Measurements from ENCODE around the gene UACA.
"Not testable (repeated sequence)": the region's sequence is repeated elsewhere in the genome, so short reads cannot be mapped to it uniquely, and the experiment has no call there.

Gene UACA

DNA sequence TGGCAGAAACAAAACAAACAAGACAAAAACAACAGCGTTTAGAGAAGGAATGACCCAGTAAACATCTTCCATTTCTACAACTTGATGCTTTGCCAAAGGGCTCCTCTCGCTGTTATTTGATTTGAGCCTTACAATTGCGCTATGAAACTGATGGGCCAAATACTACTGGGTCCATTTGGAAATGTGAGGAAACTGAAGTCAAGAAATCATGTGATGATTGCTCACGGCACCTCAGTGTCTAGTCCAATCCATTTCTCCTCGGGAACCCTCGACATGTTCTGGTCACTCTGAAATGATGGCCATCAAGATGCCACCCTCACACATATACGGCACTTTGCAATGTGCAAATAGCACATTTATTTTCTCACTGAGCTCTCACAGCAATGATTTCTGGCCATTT lies 136.0 kb downstream of the UACA start:
- no peak for DNase-seq (ENCODE audit: low read depth, low spot score)

GRCh38 chr15:70625438-70625837 lies 137.9 kb downstream of the UACA start:
- DNase-seq (ENCODE audit: low read depth, low spot score), result no peak

DNA sequence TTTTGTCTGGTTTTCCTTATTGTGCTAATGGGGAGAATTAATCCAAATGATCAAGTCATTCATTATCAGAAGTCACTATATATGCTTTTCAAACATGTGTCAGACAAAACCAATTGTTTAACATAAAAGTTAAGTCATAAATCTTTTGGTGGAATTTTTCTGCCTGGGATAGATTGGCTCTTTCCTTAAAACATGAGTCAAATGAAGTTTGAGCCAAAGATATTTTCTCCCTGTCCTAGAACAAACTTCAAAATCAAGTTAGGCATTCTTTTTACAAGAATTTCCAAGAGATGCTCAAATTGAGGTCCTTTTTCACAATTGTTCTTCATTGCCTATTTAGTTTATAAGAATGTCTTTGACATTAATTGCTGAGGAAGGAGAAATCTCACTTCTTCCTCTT lies 138.3 kb downstream of the UACA start:
- no peak for DNase-seq (ENCODE audit: low read depth, low spot score)

DNA sequence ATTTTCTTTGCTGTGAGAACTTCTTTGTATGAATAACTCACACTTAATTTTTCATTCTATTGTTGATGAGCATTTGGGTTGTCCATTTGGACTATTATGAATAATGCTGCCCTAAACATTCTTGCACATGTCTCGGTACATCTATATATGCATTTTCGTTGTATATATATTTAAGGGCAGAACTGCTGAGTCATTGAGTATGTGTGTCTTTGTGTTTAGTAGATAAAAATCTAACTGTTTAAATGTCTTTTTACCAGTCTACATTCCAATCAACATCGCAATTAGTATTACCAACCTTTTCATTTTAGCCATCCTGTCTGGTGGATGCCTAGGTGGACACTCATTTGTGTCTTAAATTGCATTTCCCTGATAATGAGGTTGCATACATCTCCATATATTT lies 144.4 kb downstream of the UACA start:
- no peak for DNase-seq (ENCODE audit: low read depth, low spot score)

DNA sequence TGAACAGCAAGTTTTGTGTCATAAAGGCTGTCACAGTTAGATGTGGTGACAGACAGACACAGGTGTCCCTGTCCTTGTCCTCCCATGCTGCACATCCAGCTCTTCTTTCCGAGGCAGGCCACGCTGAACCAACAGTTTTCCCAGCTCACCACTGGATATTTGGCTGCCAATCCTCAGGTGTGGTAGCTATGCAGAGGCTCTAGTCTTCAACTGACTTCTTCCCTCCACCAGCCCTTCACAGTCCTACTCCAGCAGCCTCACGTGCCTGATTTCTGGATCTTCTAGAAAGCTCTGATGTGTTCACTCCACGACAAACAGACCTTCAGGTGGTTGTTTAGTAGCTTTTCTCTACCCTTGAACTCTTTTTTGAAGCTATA lies 145.5 kb downstream of the UACA start:
- no peak for DNase-seq (ENCODE audit: low read depth, low spot score)

DNA sequence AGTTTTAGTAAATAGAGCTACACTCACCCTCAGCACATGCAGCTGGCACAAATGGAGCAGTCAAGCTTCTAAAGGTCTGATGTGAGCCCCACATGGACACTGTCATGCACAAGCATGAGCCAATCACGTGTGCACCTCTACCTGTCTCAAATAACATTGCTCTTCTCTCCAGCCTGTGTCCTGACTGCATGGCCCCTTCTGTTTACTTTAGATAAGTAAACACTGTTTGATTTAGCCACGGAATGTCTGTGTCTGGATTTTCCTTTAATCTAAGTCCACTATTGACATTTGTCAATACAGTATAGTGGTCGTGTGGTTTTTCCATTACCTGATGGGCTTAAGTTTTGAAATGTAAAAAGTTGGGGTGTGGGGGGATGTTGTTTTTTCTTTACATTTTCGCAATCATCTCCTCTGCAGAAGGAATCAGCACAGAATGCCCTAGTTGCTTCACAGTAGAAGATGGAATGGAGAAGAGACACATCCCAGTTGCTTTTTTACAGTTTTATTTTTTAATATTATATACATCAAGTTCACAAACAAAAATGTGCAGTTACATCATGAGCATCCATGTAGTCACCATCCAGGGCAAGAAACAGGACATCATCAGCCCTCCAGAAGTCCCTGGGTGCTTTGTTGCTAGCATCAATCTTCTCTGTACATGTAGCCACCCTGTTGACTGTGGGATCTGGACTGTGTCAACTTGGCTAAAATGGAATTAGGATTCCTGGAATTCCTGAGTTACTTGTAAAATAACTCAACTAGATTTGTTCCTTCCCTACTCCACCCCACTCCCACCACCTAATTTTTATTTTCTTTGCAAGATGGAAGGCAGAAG lies 146.1 kb downstream of the UACA start:
- no peak for DNase-seq (ENCODE audit: low read depth, low spot score)

DNA sequence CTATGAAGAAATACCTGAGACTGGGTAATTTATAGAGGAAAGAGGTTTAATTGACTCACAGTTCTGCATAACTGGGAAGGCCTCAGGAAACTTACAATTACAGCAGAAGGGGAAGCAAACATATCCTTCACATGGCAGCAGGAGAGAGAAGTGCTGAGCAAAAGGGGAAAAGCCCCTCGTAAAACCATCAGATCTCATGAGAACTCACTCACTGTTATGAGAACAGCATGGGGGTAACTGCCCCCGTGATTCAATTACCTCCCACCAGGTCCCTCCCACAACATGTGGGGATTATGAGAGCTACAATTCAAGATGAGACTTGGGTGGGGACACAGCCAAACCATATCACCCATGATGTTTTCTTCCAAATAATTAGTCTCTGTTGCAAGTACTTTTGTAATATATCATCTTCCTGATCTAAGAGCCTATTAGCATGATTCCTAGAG lies 147.0 kb downstream of the UACA start:
- DNase-seq (ENCODE audit: low read depth, low spot score), result not testable (repeated sequence)

GRCh38 chr15:70615435-70616310 lies 147.7 kb downstream of the UACA start:
- DNase-seq (ENCODE audit: low read depth, low spot score), result no peak

DNA sequence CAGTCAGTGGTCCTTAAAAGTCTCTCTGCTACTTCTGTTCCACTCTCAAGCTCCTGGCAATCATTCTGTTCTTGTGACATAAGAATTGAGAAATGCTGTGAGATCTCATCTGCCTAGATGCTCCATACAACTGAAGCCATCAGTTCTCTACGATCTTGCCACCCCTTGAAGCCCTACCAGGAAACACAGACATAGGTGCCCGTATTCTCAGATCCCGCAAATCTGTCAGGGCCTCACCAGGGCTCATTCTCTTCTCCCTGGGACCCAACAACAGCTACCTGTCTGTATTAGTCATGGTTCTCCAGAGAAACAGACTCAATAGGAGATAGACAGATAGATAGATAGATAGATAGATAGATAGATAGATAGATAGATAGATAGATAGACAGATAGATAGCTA lies 149.1 kb downstream of the UACA start:
- no peak for DNase-seq (ENCODE audit: low read depth, low spot score)

DNA sequence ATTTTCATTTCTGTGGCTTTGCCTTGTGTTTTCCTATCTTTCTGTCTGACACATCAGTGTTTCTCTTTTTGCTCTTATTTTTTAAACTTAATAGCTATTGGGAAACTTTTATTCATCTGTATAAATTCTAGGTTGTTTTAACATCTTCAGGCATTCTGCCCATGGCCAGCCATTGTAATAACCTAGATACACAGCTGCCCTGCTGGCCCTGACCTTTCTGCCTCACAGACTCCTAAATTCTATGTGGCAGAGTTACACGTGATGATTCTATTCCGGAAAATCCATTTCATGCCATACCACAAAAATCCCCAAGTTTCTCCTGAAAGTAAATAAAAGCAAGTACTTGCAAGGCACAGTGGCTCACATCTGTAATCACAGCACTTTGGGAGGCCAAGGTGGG lies 150.1 kb downstream of the UACA start:
- no peak for DNase-seq (ENCODE audit: low read depth, low spot score)

- DNase-seq (ENCODE audit: low read depth, low spot score), result no peak
Observed at GRCh38 chr15:70611286-70611685, 152.1 kb downstream of the UACA start.

DNA sequence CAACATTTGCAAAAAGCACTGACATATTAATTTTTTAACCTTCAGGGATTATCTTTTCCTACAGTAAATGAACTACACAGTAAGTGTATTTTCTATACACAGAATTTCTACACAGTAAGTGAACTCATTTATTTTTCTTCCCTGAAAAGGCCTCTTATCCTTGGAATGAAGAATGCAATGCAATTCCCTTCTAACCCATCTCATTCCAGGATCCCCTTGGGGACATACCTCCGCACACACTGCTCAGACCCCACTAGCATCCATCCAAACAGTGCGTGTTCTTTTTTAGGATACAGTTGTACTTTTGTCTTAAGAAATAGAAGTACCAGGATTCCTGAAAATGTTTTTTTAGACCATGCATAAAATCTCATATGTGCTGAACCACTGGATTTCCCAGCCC lies 152.8 kb downstream of the UACA start:
- no peak for DNase-seq (ENCODE audit: low read depth, low spot score)

- no peak for DNase-seq (ENCODE audit: low read depth, low spot score)
Observed at GRCh38 chr15:70609889-70610288, 153.5 kb downstream of the UACA start.

- DNase-seq (ENCODE audit: low read depth, low spot score), result no peak
Observed at GRCh38 chr15:70608144-70608543, 155.2 kb downstream of the UACA start.

DNA sequence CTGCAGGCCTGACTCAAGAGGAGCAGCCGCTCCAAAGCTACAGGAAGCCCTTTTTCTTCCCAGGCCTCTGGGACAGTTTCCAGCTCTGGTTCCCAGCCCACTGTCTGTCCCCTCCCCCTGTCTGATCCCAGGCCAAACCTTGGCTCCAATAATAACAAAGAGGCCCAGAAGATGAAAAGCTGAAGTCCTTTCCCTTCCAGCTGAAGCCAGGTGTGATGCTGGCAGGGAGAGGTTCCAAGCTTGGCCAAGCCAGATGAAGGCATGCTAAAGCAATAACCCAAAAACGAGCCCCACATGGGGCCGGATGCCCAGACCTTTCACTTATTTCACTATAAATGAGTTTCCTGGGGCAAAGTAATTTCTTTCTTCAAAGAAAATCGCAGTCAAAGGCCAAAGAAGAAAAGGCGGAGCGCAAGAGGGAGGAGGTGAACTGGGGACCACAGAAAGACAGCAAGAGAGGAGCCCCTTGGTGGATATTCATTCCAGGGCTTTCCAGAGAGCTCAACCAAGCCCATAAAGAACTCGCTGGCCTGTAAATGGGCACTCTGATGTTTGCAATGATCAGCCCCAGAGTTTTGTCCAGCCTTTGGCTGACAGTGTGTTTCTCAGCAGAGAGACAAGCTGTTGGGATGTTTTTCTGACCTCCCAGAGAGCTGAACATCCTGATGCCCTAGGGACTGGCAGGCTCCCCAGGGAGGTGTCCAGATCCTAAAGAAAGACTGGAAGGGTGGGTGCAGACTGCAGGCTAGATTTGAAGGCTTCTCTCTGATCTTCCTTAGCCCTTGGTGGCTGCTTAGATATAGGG lies 157.6 kb downstream of the UACA start:
- DNase-seq (ENCODE audit: low read depth, low spot score), result no peak

GRCh38 chr15:70604666-70605315 lies 158.6 kb downstream of the UACA start:
- no peak for DNase-seq (ENCODE audit: low read depth, low spot score)
